ENCODE results near the gene NPBWR2. TPM values are rescaled to one million over a fixed set of nuclear protein-coding genes. Genes with fewer than 3 reads are reported as not detected.

NPBWR2 gene
- total RNA-seq, 2 experiments from 2014 or later = not detected

DNA sequence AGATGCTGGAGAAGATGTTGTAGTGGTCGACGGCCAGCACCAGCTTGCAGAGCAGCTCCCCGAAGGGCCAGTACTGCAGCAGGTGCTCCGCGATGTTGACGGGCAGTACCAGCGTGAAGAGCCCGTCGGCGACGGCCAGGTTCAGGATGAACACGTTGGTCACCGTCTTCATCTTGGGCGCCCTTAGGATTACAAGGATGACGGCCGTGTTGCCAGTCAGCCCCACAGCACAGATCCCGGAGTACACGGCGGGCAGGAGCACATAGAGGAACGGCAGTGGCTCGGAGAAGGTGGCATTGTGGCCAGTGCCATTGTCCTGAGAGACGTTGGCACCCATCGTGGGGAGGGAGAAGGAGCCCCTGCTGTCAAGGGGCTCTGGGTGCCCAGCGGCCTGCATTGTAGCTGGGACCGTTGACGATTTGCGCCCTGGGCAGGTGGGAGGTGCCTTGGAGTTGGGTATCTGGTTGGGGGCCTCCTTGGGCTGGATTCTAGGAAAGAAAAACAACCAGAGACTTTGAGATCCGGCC lies 867 bp downstream of the NPBWR2 start:
- POLR2A ChIA-PET = interaction anchor here (0.8 kb wide), 1 partner anchor 404 kb away, joined by 3 read pairs; no protein-coding TSS in a partner anchor
- CTCF ChIA-PET = interaction anchor here (1.0 to 1.3 kb wide), 2 partner anchors 23 to 68 kb away, joined by 3 read pairs; no protein-coding TSS in a partner anchor

DNA sequence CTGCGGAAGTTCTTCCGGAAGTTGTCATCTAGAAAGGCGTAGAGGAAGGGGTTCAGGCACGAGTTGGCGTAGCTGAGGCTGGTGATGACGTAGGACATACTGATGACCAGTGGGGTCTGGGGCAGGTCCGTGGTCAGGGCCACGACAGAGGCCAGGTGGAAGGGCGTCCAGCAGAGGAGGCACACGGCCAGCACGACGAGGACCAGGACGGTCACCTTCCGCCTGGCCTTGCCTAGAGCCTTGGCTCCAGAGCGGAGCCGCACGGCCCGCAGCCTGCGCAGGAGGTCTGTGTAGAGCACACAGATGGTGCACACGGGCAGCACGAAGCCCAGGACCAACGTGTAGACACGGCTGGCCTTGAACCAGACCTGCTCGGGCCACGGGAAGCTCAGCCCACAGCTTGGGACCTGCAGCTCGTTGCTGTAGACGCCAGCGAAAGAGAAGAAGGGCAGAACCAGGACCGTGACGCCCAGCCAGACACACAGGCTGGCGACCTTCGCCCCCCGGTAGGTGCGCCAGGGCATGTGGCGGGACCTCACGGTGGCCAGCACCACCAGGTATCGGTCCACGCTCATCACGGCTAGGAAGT lies 1.4 kb downstream of the NPBWR2 start:
- ChIA-PET CTCF (interaction anchor here (1.0 to 1.3 kb wide), 2 partner anchors 22 to 68 kb away, joined by 3 read pairs; no protein-coding TSS in a partner anchor), POLR2A (no interaction called here)

GRCh38 chr20:64104667-64105451 lies 2.5 kb downstream of the NPBWR2 start:
- CTCF ChIA-PET = no interaction called here
- POLR2A ChIA-PET = no interaction called here

- ChIA-PET POLR2A (no interaction called here), CTCF (no interaction called here)
Observed at GRCh38 chr20:64103871-64104666, 3.3 kb downstream of the NPBWR2 start.

DNA sequence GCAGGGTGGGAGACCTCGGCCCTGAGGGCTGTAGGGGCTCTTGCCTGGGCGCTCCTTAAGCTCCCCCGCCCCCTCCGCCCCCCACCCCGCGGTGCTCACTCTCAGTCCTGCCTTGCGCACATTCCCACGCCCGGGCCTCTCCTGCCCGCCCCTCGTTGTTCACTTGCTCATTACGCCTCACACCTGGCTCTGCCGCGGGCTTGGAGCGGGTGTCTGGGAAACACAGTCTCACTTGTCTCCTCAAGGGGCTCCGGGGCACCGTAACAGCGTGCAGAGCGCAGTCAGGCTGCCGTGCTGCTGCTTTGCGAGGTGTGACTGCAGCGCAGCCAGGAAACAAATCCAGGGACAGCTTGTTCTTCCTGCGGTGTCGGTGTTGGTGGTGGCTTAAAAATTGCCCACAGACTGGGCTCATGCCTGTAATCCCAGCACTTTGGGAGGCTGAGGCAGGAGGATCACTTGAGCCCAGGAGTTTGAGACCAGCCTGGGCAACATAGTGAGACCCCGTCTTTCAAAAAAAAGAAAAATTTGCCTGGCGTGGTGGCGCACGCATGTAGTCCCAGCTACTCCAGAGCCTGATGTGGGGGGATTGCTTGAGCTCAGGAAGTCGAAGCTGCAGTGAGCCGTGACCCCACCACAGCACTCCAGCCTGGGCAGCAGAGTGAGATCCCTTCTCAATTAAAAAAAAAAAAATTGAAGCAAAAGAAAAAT lies 4.6 kb downstream of the NPBWR2 start:
- ChIA-PET CTCF (interaction anchor here (0.8 to 4.9 kb wide), 6 partner anchors 13 to 565 kb away, joined by 3 to 27 read pairs (median 4); partner anchors contain the start of gene LKAAEAR1), POLR2A (interaction anchor here (0.7 kb wide), 1 partner anchor 135 kb away, joined by 3 read pairs; no protein-coding TSS in a partner anchor)

GRCh38 chr20:64101731-64102621 lies 5.4 kb downstream of the NPBWR2 start:
- ChIA-PET CTCF (interaction anchor here (0.7 to 4.9 kb wide), 10 partner anchors 12 to 564 kb away, joined by 3 to 27 read pairs (median 4); partner anchors contain the start of genes LKAAEAR1, OPRL1 and RGS19), POLR2A (no interaction called here)

DNA sequence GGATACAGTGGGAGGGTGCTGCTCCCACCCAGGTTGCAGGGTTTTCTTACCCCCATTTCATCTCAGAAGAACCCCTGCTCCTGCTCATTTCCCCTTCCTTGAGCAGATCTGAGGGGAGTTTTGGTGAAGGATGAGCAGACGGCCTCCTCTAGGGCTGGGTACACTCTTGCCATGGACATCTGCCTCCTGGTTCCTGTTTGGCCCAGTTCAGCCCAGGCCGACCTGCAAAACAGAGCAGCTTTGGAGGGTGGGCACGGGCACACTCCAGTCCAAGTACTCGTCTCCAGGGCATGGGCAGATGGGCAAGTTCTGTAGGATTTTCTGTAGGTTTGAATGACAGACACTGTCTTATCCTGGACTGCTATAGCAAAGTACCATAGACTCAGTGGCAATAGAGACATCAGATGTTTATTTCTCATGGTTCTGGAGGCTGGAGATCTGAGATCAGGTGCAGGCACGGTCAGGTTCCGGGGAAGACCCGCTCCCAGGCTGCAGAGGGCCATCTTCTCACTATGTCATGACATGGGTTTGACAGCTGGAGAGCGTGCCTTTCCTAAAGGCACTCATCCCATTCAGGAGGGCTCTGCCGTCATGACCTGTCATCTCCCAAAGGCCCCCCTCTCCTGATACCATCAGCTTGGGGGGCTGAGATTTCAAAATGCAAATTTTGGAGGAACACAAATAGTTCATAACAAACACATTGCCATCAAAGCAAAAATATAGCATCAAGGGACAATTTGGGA lies 6.2 kb downstream of the NPBWR2 start:
- POLR2A ChIA-PET = no interaction called here
- CTCF ChIA-PET = interaction anchor here (0.7 to 4.9 kb wide), 5 partner anchors 16 to 21 kb away, joined by 3 to 27 read pairs (median 3); partner anchors contain the start of genes OPRL1 and RGS19

GRCh38 chr20:64100566-64100888 lies 6.8 kb downstream of the NPBWR2 start:
- POLR2A ChIA-PET = no interaction called here
- CTCF ChIA-PET = interaction anchor here (4.9 kb wide), 1 partner anchor 20 kb away, joined by 27 read pairs; no protein-coding TSS in a partner anchor

GRCh38 chr20:64099880-64100565 lies 7.3 kb downstream of the NPBWR2 start:
- POLR2A ChIA-PET = no interaction called here
- CTCF ChIA-PET = interaction anchor here (1.2 to 4.9 kb wide), 3 partner anchors 8 to 61 kb away, joined by 3 to 27 read pairs (median 4); no protein-coding TSS in a partner anchor

DNA sequence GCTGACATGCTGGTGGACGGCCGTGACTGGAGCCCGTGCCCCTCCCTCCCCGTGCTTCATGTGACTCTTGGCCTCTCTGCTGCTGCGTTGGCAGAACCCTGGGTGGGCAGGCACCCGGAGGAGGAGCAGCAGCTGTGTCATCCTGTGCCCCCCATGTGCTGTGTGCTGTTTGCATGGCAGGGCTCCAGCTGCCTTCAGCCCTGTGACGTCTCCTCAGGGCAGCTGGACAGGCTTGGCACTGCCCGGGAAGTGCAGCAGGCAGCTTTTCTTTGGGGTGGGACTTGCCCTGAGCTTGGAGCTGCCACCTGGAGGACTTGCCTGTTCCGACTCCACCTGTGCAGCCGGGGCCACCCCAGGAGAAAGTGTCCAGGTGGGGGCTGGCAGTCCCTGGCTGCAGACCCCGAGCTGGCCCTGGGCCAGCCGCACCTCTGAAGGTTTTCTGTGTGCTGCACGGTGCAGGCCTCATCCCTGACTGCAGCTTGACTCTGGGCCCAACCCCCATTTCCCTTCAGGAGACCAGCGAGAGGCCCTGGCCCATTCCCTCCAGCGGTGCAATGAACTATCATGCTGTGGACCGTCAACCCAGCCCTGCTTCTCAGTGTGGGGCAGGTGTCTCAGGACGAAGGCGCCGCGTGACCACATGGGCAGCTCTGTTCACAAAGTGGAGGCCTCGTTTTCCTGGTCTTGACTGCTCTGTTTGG lies 8.1 kb downstream of the NPBWR2 start:
- ChIA-PET POLR2A (no interaction called here), CTCF (interaction anchor here (1.0 to 4.9 kb wide), 4 partner anchors 9 to 60 kb away, joined by 3 to 27 read pairs (median 4); no protein-coding TSS in a partner anchor)

DNA sequence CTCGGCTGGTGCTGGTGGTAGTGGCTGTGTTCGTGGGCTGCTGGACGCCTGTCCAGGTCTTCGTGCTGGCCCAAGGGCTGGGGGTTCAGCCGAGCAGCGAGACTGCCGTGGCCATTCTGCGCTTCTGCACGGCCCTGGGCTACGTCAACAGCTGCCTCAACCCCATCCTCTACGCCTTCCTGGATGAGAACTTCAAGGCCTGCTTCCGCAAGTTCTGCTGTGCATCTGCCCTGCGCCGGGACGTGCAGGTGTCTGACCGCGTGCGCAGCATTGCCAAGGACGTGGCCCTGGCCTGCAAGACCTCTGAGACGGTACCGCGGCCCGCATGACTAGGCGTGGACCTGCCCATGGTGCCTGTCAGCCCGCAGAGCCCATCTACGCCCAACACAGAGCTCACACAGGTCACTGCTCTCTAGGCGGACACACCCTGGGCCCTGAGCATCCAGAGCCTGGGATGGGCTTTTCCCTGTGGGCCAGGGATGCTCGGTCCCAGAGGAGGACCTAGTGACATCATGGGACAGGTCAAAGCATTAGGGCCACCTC lies 8.8 kb downstream of the NPBWR2 start:
- CTCF ChIA-PET = interaction anchor here (1.0 to 4.9 kb wide), 2 partner anchors 22 to 36 kb away, joined by 3 to 27 read pairs; no protein-coding TSS in a partner anchor
- POLR2A ChIA-PET = no interaction called here

DNA sequence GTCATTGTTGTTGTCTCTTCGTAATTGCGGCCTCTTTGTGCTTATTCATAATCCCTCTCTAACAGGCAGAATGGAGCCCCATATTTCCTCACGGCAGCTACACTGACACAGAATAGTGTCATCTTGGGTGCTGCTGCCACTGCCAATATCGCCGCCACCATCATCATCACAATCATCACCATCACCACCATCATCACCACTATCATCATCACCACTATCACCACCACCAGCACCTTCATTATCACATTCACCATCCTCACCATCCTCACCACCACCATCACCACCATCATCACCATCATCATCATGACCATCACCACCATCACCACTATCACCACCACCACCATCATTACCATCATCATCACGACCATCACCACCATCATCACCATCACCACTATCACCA lies 10.8 kb downstream of the NPBWR2 start:
- ChIA-PET POLR2A (no interaction called here), CTCF (interaction anchor here (1.1 kb wide), 1 partner anchor 13 kb away, joined by 3 read pairs; the partner anchor contains the start of gene LKAAEAR1)

DNA sequence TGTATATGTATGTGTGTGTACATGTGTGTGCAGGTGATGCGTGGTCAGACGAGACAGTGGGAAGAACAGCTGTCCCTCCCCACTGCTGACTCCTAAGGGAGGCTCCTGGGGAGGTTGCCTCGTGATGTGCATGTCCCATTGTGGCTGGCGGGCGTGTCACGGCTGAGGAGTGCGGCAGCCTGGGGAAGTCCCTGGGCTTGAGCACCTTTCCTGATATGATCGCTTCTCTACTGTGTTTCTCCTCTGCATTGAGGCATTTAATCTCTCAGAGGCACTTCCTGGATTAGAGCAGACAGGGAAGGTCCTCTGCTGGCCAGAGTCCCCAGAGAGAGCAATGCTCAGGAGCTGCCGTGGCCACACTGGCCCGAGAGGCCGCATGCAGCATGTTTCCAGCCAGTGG lies 11.4 kb downstream of the NPBWR2 start:
- ChIA-PET POLR2A (no interaction called here), CTCF (interaction anchor here (1.1 kb wide), 1 partner anchor 12 kb away, joined by 3 read pairs; the partner anchor contains the start of gene LKAAEAR1)

- CTCF ChIA-PET = no interaction called here
- POLR2A ChIA-PET = no interaction called here
Observed at GRCh38 chr20:64095455-64095854, 11.9 kb downstream of the NPBWR2 start.

- CTCF ChIA-PET = no interaction called here
- POLR2A ChIA-PET = no interaction called here
Observed at GRCh38 chr20:64093013-64093503, 14.3 kb downstream of the NPBWR2 start.
